ENCODE data around the gene SAMD11.

DNA sequence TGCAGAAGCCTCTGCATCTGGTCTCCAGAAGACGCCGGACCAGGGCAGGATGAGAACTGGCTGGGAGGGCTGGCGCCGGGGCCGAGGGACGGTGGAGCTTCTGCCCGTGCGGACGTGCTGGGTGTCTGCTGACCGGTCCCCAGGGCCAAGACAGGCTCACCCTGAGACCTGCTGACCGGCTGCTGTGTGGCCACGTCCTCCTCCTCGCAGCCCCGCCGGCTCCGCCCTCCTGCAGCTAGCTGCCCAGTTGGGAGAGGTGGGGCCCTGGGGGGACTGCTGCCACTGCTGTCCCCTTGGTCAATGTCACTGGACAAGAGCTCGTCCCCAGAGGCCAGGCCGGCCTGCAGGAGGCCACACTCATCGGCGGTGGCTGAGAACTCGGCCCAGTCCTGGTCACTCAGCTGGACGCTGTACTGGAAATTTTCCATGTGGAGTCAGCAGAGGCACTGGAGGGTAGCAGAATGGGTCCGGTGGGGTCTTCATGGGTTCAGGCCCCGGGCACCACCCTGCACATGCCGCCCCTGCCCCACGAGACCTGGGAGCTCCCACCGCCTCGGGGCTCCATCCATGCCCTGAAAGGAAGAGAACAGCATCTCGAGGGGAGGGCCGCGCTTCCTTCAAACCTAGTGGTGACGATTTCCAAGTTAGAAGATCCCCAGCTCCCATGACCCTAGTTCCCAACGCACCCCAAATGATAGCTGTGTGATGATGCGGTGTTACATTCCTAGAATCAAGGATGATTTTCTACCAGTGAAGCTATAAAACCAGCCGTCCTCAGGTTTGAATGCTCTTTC lies 57.1 kb downstream of the SAMD11 start:
- TF ChIP-seq, protein P1, sequence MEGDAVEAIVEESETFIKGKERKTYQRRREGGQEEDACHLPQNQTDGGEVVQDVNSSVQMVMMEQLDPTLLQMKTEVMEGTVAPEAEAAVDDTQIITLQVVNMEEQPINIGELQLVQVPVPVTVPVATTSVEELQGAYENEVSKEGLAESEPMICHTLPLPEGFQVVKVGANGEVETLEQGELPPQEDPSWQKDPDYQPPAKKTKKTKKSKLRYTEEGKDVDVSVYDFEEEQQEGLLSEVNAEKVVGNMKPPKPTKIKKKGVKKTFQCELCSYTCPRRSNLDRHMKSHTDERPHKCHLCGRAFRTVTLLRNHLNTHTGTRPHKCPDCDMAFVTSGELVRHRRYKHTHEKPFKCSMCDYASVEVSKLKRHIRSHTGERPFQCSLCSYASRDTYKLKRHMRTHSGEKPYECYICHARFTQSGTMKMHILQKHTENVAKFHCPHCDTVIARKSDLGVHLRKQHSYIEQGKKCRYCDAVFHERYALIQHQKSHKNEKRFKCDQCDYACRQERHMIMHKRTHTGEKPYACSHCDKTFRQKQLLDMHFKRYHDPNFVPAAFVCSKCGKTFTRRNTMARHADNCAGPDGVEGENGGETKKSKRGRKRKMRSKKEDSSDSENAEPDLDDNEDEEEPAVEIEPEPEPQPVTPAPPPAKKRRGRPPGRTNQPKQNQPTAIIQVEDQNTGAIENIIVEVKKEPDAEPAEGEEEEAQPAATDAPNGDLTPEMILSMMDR (conservative IDR thresholded peaks at IDR 0.05; ENCODE audit: low read length), result no peak
- no peak for TF ChIP-seq EZH2phosphoT487 (IDR thresholded peaks at IDR 0.05; ENCODE audit: borderline replicate concordance, low read depth, low read length)

All from OCI-LY7 (cell line).